ENCODE measurements around the gene UPF3A.
"Not testable (repeated sequence)": the region's sequence is repeated elsewhere in the genome, so short reads cannot be mapped to it uniquely, and the experiment has no call there.

DNA sequence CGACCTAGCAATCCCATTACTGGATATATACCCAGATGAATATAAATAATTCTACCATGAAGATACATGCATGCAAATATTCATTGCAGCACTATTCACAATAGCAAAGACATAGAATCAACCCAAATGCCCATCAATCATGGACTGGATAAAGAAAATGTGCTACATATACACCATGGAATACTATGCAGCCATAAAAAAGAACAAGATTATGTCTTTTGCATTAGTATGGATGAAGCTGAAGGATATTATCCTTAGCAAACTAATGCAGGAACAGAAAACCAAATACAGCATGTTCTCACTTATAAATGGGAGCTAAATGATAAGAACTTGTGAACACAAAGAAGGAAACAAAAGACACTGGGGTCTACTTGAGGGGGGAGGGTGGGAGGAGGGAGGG is 55.1 kb downstream of the UPF3A start:
- not testable (repeated sequence) for TF ChIP-seq CTCF, POLR2A, EP300 (IDR thresholded peaks at IDR 0.05)

Measured in stomach (tissue), 4 donors.